ENCODE data around the gene ALG1. TPM values are rescaled to one million over a fixed set of nuclear protein-coding genes. Genes with fewer than 3 reads are reported as not detected.

The ALG1 gene
- total RNA-seq, 1 donor from 2014 or later: 20.5 TPM

DNA sequence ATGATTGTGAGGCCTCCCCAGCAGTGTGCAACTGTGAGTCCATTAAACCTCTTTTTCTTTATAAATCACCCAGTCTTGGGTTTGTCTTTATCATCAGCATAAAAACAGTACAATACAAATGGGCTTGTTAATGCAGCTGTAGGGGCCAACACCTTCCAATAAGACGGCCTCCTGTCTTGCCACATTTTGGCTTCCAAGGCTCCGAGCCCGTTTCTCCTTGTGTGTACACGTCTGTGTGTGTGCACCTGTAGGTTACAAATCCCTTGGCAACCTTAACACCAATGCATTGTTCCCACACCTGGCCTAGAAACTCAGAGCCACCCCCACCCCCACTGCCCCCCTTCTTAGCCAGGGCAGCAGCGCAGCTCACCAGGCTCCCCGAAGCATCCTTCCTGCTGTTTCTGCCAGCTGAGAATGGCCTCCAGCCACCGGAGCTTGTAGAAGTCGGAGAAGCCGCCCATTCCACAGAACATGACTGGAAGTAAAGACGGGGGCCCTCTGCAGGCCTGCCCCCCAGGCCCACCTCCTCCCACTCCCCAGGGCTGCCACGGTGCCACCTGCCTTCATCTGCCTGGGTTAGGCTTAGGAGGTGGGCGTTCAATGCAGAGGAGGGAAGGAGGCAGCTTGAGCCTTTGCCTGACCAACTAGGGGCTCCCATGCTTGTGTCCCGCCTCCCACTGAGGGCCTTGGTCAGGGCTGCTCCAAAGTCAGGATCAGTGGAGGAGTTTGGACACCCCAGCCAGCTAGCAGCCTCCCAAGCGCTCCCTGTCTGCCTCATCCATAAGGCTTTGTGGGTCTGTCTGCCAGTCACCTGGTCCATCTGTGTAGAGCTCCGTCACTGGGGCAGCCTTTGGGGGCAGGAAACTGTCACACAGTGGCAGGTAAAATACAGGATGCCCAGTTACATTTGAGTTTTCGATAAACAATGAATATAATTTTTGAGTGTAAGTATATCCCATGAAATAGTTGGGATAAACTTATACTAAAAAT, 16.5 kb upstream of the ALG1 start:
- H3K27me3 ChIP-seq (ENCODE audit: control insufficient read depth, insufficient read depth, low read length): no peaks in the 10 kb centered on the region
- no peak overlapping the region for H3K4me3 ChIP-seq (ENCODE audit: low read depth, low read length)
- FAIRE-seq (no peak), DNase-seq (ENCODE audit: low read depth) (no peak)
- TF ChIP-seq, protein P1, sequence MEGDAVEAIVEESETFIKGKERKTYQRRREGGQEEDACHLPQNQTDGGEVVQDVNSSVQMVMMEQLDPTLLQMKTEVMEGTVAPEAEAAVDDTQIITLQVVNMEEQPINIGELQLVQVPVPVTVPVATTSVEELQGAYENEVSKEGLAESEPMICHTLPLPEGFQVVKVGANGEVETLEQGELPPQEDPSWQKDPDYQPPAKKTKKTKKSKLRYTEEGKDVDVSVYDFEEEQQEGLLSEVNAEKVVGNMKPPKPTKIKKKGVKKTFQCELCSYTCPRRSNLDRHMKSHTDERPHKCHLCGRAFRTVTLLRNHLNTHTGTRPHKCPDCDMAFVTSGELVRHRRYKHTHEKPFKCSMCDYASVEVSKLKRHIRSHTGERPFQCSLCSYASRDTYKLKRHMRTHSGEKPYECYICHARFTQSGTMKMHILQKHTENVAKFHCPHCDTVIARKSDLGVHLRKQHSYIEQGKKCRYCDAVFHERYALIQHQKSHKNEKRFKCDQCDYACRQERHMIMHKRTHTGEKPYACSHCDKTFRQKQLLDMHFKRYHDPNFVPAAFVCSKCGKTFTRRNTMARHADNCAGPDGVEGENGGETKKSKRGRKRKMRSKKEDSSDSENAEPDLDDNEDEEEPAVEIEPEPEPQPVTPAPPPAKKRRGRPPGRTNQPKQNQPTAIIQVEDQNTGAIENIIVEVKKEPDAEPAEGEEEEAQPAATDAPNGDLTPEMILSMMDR (IDR thresholded peaks at IDR 0.05; ENCODE audit: insufficient read depth, low read length, severe bottlenecking): no peak
- no peaks in the 10 kb centered on the region for H3K36me3 ChIP-seq (ENCODE audit: control insufficient read depth, insufficient read depth, low read length)

DNA sequence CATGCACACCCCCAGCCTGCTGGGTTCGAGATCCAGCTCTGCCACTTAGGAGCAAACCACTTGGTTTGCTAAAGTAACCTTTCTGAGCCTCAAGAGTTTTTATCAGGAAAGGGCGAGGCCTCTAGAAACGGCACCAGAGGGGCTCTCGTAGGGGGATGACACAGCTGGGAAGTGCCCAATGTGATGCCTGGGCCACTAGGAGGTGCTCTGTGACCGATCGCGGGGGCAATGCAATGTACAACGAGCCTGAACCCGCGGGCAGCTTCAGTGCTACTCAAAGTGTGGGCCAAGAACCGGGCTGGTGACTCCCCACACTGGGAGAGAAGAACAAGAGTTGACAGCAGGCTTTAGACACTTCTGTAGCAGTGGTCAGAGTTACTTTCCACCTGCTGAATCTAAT, 15.3 kb upstream of the ALG1 start:
- TF ChIP-seq, protein P1 (IDR thresholded peaks at IDR 0.05; ENCODE audit: insufficient read depth, low read length, severe bottlenecking): peak; percentile 55
- FAIRE-seq (no peak), DNase-seq (ENCODE audit: low read depth) (peak; percentile 29)
- H3K4me3 ChIP-seq (ENCODE audit: low read depth, low read length): no peak overlapping the region
- no peaks in the 10 kb centered on the region for H3K27me3 ChIP-seq (ENCODE audit: control insufficient read depth, insufficient read depth, low read length)
- no peaks in the 10 kb centered on the region for H3K36me3 ChIP-seq (ENCODE audit: control insufficient read depth, insufficient read depth, low read length)

DNA sequence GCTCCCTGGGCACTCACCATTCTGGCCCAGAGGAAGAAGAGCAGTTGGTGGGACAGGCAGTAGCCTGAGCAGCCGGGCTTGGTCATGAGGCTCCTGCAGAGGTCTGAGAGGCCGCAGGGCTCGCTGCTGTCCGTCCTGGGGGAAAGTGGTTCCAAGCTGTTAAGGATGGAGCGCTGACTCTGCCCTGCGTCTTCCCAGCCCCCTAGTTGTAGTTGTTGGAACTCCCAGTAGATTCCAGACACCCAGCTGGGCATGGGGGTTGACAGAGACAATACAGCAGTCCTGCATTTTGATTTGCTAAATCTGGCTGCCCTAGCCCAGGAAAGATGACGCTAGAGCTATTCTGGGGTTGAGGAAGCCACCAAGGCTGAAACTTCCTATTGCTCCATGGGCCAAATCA, 13.2 kb upstream of the ALG1 start:
- FAIRE-seq: no peak

DNA sequence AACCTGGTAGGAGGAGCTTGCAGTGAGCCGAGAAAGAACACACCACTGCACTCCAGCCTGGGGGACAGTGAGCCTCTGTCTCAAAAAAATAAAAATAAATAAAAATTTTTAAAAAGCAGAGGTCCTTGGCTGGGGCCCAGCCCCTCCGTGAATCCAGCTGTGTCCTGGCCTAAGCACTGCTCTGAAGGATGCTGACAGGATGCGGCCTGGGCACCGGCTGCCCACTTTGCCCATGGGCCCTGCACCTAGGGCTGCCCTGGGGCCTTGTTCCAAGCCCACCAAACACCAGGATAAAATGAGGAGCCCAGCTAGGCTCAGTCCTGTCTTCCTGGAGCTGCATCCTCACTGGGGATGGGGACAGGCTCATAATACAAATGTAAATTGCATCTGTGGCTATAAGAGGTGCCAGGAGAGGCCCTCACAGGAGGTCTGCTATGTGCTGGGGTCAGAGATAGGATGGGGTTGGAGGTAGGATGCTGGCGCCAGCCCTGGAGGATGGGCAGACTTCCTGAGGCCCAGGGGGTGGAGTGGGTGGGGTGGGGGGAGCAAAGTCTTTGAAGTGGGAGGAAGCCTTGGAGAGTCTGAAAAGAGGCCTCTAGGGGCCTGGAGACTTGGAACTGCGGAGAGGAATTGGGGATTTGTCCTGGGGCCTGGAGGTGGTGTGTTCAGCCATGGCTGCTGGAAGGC, 12.1 kb upstream of the ALG1 start:
- TF ChIP-seq, protein P1 (IDR thresholded peaks at IDR 0.05; ENCODE audit: insufficient read depth, low read length, severe bottlenecking): no peak
- DNase-seq (ENCODE audit: low read depth) (no peak), FAIRE-seq (no peak)
- Histone ChIP-seq H3K4me3 (ENCODE audit: low read depth, low read length) (no peak overlapping the region), H3K27me3 (ENCODE audit: control insufficient read depth, insufficient read depth, low read length) (peaks cover 3% of the 10 kb centered on the region), H3K36me3 (ENCODE audit: control insufficient read depth, insufficient read depth, low read length) (no peaks in the 10 kb centered on the region)

More for the DNA sequence above, 13.2 kb upstream of the ALG1 start:
- TF ChIP-seq, protein P1 (IDR thresholded peaks at IDR 0.05; ENCODE audit: insufficient read depth, low read length, severe bottlenecking): no peak
- DNase-seq (ENCODE audit: low read depth): no peak
- Histone ChIP-seq H3K36me3 (ENCODE audit: control insufficient read depth, insufficient read depth, low read length) (no peaks in the 10 kb centered on the region), H3K27me3 (ENCODE audit: control insufficient read depth, insufficient read depth, low read length) (no peaks in the 10 kb centered on the region), H3K4me3 (ENCODE audit: low read depth, low read length) (no peak overlapping the region)

DNA sequence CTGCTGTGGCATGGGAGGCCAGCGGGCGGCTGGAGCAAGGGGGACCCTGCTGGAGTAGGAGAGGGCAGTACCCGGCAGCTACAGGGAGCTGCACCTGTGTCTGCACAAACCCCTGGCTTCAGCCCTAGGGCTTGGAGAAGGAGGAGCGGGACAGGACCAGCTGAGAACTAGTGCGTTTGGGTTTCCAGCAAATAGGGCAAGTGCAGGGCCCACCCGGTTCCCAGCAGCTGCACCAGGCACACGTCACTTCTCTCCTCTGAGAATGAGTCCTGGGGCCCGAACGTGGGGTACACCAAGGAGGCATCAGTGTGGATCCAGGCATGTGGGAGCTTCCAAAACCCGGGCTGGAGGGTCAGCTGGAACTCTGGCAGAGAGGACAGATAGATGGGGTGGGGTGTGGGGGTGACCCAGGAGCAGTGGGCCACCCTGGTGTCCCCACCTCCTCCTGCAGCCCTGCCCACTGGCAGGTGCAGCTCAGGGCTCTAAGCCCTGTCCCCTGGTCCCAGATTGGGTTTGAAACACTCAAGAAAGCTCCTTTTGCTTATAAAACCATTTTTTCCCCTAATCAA, 11.5 kb upstream of the ALG1 start:
- Histone ChIP-seq H3K4me3 (ENCODE audit: low read depth, low read length) (no peak overlapping the region), H3K36me3 (ENCODE audit: control insufficient read depth, insufficient read depth, low read length) (no peaks in the 10 kb centered on the region), H3K27me3 (ENCODE audit: control insufficient read depth, insufficient read depth, low read length) (peaks cover 7% of the 10 kb centered on the region)
- DNase-seq (ENCODE audit: low read depth) (no peak), FAIRE-seq (no peak)
- TF ChIP-seq, protein P1 (IDR thresholded peaks at IDR 0.05; ENCODE audit: insufficient read depth, low read length, severe bottlenecking): no peak

Data from bronchial epithelial cell (primary cell).